ENCODE measurements around the gene HP.

HP gene

DNA sequence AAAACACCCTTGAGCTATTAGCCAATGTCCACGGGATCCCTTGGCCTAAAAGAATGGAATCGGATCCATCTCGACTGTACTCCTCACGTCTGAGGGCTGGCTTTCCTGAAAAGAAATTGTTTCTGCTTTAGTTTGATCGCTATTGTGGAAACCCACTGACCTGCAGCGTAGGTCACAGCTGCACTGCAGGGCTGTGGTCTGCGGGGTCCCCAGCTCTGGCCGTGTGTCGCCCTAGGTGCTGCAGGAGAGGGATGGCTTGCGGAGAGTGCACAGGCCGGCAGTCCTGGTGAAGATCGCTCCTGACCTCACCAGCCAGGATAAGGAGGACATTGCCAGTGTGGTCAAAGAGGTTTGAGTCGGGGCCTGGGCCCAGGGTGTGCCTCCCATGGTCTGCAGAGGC is 32.2 kb upstream of the HP start:
- no peaks in the 10 kb centered on the region for H3K4me1 ChIP-seq
- H3K9me3 ChIP-seq, result no peaks in the 10 kb centered on the region
- intact Hi-C loops (cut with DNase I; ENCODE audit: low total_unique reads), result no loop called here
- no peak overlapping the region for H3K4me3 ChIP-seq
- peaks cover 27 to 99% (median 54%) of the 10 kb centered on the region in 3 donors for H3K36me3 ChIP-seq
- no peaks in the 10 kb centered on the region for H3K27me3 ChIP-seq
- TF ChIP-seq, protein P1, sequence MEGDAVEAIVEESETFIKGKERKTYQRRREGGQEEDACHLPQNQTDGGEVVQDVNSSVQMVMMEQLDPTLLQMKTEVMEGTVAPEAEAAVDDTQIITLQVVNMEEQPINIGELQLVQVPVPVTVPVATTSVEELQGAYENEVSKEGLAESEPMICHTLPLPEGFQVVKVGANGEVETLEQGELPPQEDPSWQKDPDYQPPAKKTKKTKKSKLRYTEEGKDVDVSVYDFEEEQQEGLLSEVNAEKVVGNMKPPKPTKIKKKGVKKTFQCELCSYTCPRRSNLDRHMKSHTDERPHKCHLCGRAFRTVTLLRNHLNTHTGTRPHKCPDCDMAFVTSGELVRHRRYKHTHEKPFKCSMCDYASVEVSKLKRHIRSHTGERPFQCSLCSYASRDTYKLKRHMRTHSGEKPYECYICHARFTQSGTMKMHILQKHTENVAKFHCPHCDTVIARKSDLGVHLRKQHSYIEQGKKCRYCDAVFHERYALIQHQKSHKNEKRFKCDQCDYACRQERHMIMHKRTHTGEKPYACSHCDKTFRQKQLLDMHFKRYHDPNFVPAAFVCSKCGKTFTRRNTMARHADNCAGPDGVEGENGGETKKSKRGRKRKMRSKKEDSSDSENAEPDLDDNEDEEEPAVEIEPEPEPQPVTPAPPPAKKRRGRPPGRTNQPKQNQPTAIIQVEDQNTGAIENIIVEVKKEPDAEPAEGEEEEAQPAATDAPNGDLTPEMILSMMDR (IDR thresholded peaks at IDR 0.05), result no peak
- H3K27ac ChIP-seq, result no peak overlapping the region
- DNase-seq, result peak in 1 of 2 donors; percentile 58

DNA sequence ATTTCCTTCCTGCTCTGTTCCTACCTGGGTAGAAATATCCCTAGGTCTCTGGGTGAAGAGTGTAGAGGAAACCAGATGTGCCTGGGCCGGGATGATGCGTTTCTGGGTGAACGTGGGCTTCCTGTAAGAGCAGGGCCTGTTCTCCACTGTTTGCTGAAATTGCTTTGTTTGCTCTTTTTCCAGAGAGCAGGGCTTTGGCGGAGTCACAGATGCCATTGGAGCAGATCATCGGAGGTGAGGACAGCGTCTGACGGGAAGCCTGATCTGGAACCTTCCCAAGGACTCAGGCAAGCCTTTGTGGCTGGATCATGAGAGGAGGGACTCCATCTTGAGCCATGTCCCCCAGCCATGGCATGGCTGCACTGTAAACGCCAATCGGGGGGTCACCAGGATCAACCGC is 30.3 kb upstream of the HP start:
- TF ChIP-seq, protein P1 (IDR thresholded peaks at IDR 0.05), result no peak
- Histone ChIP-seq H3K9me3 (no peaks in the 10 kb centered on the region), H3K4me3 (no peak overlapping the region), H3K27ac (no peak overlapping the region), H3K4me1 (no peaks in the 10 kb centered on the region), H3K36me3 (peaks cover 23 to 96% (median 54%) of the 10 kb centered on the region in 3 donors), H3K27me3 (no peaks in the 10 kb centered on the region)
- DNase-seq, result peak in 1 of 2 donors; percentile 19
- intact Hi-C loops (cut with DNase I; ENCODE audit: low total_unique reads), result no loop called here

DNA sequence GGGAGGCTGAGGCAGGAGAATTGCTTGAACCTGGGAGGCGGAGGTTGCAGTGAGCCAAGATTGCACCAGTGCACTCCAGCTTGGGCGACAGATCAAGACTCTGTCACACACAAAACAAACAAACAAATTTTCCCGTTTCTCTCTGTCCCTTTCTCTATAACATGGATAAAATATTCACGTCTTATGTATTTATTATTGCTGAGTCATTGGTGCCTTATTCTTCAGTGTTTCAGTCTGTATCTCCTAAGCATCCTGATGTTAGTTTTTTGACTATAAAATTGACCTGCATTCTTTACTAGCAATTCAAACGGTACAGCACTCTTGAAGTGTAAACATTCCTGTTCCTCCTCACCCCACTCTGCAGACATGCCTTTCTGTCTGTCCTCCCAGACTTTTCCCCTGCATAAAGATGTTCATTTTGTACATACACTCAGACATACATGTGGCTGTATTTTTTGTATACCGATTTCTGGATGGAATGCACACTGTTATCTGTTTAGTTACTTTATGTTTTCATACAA is 29.4 kb upstream of the HP start:
- intact Hi-C loops (cut with DNase I; ENCODE audit: low total_unique reads), result no loop called here
- Histone ChIP-seq H3K27me3 (no peaks in the 10 kb centered on the region), H3K9me3 (no peaks in the 10 kb centered on the region), H3K36me3 (peaks cover 20 to 86% (median 54%) of the 10 kb centered on the region in 3 donors), H3K4me3 (no peak overlapping the region), H3K27ac (no peak overlapping the region), H3K4me1 (no peaks in the 10 kb centered on the region)
- DNase-seq, result no peak
- TF ChIP-seq, protein P1 (IDR thresholded peaks at IDR 0.05), result no peak

DNA sequence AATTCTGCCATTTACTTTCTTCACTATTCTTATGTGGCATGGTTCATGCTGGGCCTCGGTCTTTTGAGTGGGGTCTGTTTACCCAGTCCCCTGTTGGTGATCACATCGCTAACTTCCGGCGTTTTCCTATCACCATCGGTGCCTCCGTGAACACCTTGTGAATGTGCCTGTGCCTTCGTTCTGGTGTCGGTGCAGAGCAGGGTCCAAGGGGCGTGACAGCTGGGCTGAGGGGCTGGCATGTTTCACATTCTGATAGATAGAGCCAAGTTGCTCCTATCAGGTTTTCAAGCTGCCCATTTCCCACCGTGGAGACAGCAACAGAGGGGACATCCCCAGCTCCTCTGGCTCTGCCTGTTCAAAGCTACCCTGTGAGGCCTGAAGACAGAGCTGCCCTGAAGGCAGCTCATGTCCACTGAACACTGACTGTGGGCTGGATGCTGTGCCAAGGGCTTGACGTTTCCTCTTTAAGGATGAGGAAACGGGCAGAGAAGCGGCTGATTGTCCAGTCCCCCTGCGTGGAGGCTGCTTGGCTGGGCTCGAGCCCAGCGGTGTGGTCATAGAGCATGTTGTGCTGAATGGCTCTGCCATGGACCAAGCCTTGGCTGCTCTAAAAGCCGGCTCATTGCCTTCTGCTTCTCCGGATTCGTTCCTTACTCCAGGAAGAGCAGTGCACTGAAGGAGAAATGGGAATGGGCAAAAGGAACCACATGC is 28.7 kb upstream of the HP start:
- peak in 1 of 2 donors; percentile 51 for DNase-seq
- no peaks in the 10 kb centered on the region for H3K4me1 ChIP-seq
- TF ChIP-seq, protein P1 (IDR thresholded peaks at IDR 0.05), result no peak
- no peaks in the 10 kb centered on the region for H3K9me3 ChIP-seq
- no peak overlapping the region for H3K27ac ChIP-seq
- H3K36me3 ChIP-seq, result peaks cover 20 to 80% (median 54%) of the 10 kb centered on the region in 3 donors
- no peaks in the 10 kb centered on the region for H3K27me3 ChIP-seq
- H3K4me3 ChIP-seq, result no peak overlapping the region
- intact Hi-C loops (cut with DNase I; ENCODE audit: low total_unique reads), result no loop called here

GRCh38 chr16:72027669-72028378 is 26.5 kb upstream of the HP start:
- no peak for DNase-seq
- H3K9me3 ChIP-seq, result no peaks in the 10 kb centered on the region
- intact Hi-C loops (cut with DNase I; ENCODE audit: low total_unique reads), result no loop called here
- H3K36me3 ChIP-seq, result peaks cover 20 to 57% (median 45%) of the 10 kb centered on the region in 3 donors
- TF ChIP-seq, protein P1 (IDR thresholded peaks at IDR 0.05), result no peak
- no peak overlapping the region for H3K27ac ChIP-seq
- no peaks in the 10 kb centered on the region for H3K4me1 ChIP-seq
- no peaks in the 10 kb centered on the region for H3K27me3 ChIP-seq
- no peak overlapping the region for H3K4me3 ChIP-seq
